HepG2 (cell line): ENCODE results near the gene TFB1M. TPM values are rescaled to one million over a fixed set of nuclear protein-coding genes. Genes with fewer than 3 reads are reported as not detected.

Experiments used
- ARNT2 ChIP-seq: sonication (generic); formaldehyde crosslinking; IDR thresholded peaks from 2 replicates; pipeline ENCODE4 v1.8.0; 2022; ENCODE audit warnings: mild to moderate bottlenecking, low read depth, missing genetic modification reagents, moderate library complexity
- ARNTL ChIP-seq: sonication (generic); formaldehyde crosslinking; IDR thresholded peaks from 2 replicates; pipeline ENCODE4 v1.4.0; 2020; ENCODE audit warnings: mild to moderate bottlenecking, missing genetic modification reagents
- CBFB ChIP-seq: sonication (generic); formaldehyde crosslinking; IDR thresholded peaks from 2 replicates; pipeline ENCODE4 v1.4.0; 2020; ENCODE audit warnings: missing genetic modification reagents
- CHD4 ChIP-seq: fragments of 200-600 bp; sonication (generic); IDR thresholded peaks from 2 replicates; pipeline ENCODE4 v1.7.0; 2017; ENCODE audit warnings: mild to moderate bottlenecking, low read length, borderline replicate concordance
- DPF2 ChIP-seq: sonication (generic); formaldehyde crosslinking; IDR thresholded peaks from 2 replicates; pipeline ENCODE4 v1.4.0; 2020; ENCODE audit warnings: mild to moderate bottlenecking, low read depth, missing genetic modification reagents, borderline replicate concordance
- GATA4 ChIP-seq: sonication (generic); IDR thresholded peaks from 2 replicates; pipeline ENCODE4 v1.6.1; 2016; ENCODE audit warnings: antibody characterized with exemption, low read depth, borderline replicate concordance
- HNF4G ChIP-seq, 2 experiments: sonication (generic) in 1 of 2; formaldehyde crosslinking in 1 of 2; IDR thresholded peaks; 2 replicates each; pipeline versions ENCODE4 v1.4.0 to v1.6.1; 2011 to 2020; ENCODE audit warnings: borderline replicate concordance in 2 of 2, low read depth in 2 of 2, mild to moderate bottlenecking in 2 of 2, low read length in 1 of 2, missing genetic modification reagents in 1 of 2, moderate library complexity in 1 of 2
- IKZF4 ChIP-seq: sonication (generic); formaldehyde crosslinking; IDR thresholded peaks from 2 replicates; pipeline ENCODE4 v1.5.1; 2020; ENCODE audit warnings: borderline replicate concordance, mild to moderate bottlenecking, low read depth, missing genetic modification reagents; ENCODE audit errors: not compliant biosample characterization
- NCOA5 ChIP-seq: sonication (generic); formaldehyde crosslinking; IDR thresholded peaks from 2 replicates; pipeline ENCODE4 v1.4.0; 2020; ENCODE audit warnings: missing genetic modification reagents
- RBM22 ChIP-seq: fragments of 200-400 bp; formaldehyde crosslinking; optimal IDR thresholded peaks from 2 replicates; pipeline ENCODE3; 2017; ENCODE audit warnings: mild to moderate bottlenecking, low read length, moderate library complexity
- RFX1 ChIP-seq: fragments of 450-650 bp; IDR thresholded peaks from 2 replicates; pipeline ENCODE4 v1.6.1; 2017
- SALL1 ChIP-seq: sonication (generic); formaldehyde crosslinking; IDR thresholded peaks from 2 replicates; pipeline ENCODE4 v1.8.0; 2022; ENCODE audit warnings: mild to moderate bottlenecking, missing genetic modification reagents
- TCF7L2 ChIP-seq: IDR thresholded peaks from 2 replicates; pipeline ENCODE4 v1.6.1; 2011; ENCODE audit warnings: mild to moderate bottlenecking, low read depth, low read length, moderate library complexity
- XRCC5 ChIP-seq: fragments of 200-400 bp; formaldehyde crosslinking; optimal IDR thresholded peaks from 2 replicates; pipeline ENCODE3; 2017; ENCODE audit warnings: mild to moderate bottlenecking, low read length
- ZBTB38 ChIP-seq: sonication (generic); formaldehyde crosslinking; IDR thresholded peaks from 2 replicates; pipeline ENCODE4 v1.5.1; 2020; ENCODE audit warnings: mild to moderate bottlenecking, missing genetic modification reagents
- ZFY ChIP-seq: sonication (generic); formaldehyde crosslinking; IDR thresholded peaks from 2 replicates; pipeline ENCODE4 v1.4.0; 2020; ENCODE audit warnings: missing genetic modification reagents
- ZNF24 ChIP-seq: fragments of 450-650 bp; IDR thresholded peaks from 2 replicates; pipeline ENCODE4 v1.6.1; 2017; ENCODE audit warnings: antibody characterized with exemption, mild to moderate bottlenecking
- ZNF260 ChIP-seq: sonication (generic); formaldehyde crosslinking; IDR thresholded peaks from 2 replicates; pipeline ENCODE4 v1.4.0; 2020; ENCODE audit warnings: missing genetic modification reagents, low read depth, mild to moderate bottlenecking, borderline replicate concordance
- ZNF263 ChIP-seq: sonication (generic); formaldehyde crosslinking; IDR thresholded peaks from 2 replicates; pipeline ENCODE4 v1.4.0; 2020; ENCODE audit warnings: missing genetic modification reagents
- ZNF644 ChIP-seq: IDR thresholded peaks from 2 replicates; pipeline ENCODE4 v1.6.1; 2016; ENCODE audit warnings: low read depth
- ZSCAN25 ChIP-seq: sonication (generic); formaldehyde crosslinking; IDR thresholded peaks from 2 replicates; pipeline ENCODE4 v1.8.0; 2022; ENCODE audit warnings: mild to moderate bottlenecking, missing genetic modification reagents
- polyA plus RNA-seq, 8 experiments: library from polyadenylated mRNA; depleted of rRNA in 3 of 8; stranded (reverse) in 7 of 8; unstranded in 1 of 8; fragments of >200 nt; fragmentation: Illumina TruSeq in 4 of 8; extraction: Trizol in 4 of 8; gene quantifications; 2 replicates each; pipeline versions ENCODE4 v1.2.1 to v1.2.3, GENCODE V29; 2011 to 2016; ENCODE audit warnings: low read depth in 4 of 8, missing spikeins in 1 of 8, mixed read lengths in 1 of 8; ENCODE audit not compliant: insufficient read depth in 1 of 8
- total RNA-seq, 5 experiments: library from RNA; depleted of rRNA; stranded (reverse); fragments of >200 nt; fragmentation: Illumina TruSeq; extraction: Trizol; gene quantifications; 2 replicates each; pipeline ENCODE4 v1.2.3, GENCODE V29; 2016; ENCODE audit warnings: low read depth in 1 of 5
- TF ChIP-seq, protein P1 (sequence below): sonication (generic); formaldehyde crosslinking; IDR thresholded peaks from 2 replicates; pipeline ENCODE4 v1.5.0; 2020; ENCODE audit warnings: missing genetic modification reagents
- TF ChIP-seq, protein P2 (sequence below): sonication (generic); formaldehyde crosslinking; IDR thresholded peaks from 2 replicates; pipeline ENCODE4 v1.4.0; 2020; ENCODE audit warnings: missing genetic modification reagents
- TF ChIP-seq, protein P3 (sequence below): sonication (generic); formaldehyde crosslinking; IDR thresholded peaks from 2 replicates; pipeline ENCODE4 v1.4.0; 2020; ENCODE audit warnings: missing genetic modification reagents, borderline replicate concordance

Gene TFB1M
- total and polyA plus RNA-seq, 2 of the 13 experiments (the other 11 are each of a cell fraction or from before 2014, with no cell fraction given), result 91.4 to 122 TPM

DNA sequence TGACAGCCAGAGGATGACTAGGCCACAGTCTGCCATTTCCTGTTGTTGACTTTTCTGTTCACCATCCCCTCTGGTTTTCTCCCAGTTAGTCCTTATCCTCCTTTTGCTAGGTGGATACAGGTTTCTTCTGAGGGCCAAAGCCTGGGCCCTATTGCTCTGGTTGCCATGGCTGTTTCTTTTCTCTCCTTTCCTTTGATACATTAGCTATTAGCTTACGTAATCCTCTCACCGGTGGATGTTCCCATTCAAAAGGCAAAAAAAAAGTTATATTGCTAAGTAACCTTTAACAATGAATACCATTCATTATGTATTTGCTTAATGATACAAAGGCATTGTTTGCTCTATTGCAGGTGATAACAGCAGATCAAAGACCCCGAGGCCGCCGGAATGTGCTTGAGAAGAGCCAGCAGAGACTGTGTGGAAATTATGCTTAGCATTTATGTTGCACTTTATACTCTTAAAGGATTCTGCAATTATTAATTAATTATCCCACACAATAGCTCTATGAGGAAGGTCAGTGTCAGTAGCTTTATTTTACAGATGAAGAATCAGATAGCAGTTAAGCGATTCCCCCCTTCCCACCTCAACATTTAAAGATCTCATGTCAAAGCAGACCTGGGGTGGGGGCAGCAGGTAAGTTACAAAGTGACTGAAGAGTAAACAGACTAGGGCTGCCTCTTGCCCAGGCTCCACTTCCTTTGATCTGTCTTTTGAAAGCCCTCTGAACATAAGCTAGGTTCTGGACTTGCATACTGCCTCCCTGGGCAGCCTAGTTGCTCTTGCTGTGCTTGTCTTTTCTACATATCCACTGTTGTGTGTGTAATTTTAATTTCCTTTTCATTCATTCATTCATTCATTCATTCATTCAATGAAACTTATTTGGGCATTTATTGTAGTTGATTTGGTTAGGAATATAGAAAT lies 14.5 kb upstream of the TFB1M start (continued):
- TF ChIP-seq RBM22, result peak; percentile 99
- TF ChIP-seq HNF4G (IDR thresholded peaks at IDR 0.05; ENCODE audit: borderline replicate concordance, low read depth, low read length), result peak; percentile 58
- TF ChIP-seq HNF4G (CRISPR knock-in tag; IDR thresholded peaks at IDR 0.05; ENCODE audit: borderline replicate concordance, low read depth), result 0 out of 2 replicates have a peak, but pooled peaks have one; percentile 29
- TF ChIP-seq SALL1 (CRISPR knock-in tag), result peak; percentile 83
- TF ChIP-seq ZNF260 (CRISPR knock-in tag), result no peak
- no peak for TF ChIP-seq NCOA5 (CRISPR knock-in tag)
- TF ChIP-seq ZNF263 (CRISPR knock-in tag), result peak; percentile 9; the same call in 1 of the 2 replicates
- no peak; the same call in 1 of the 2 replicates for TF ChIP-seq CBFB (CRISPR knock-in tag)
- TF ChIP-seq, protein P1, sequence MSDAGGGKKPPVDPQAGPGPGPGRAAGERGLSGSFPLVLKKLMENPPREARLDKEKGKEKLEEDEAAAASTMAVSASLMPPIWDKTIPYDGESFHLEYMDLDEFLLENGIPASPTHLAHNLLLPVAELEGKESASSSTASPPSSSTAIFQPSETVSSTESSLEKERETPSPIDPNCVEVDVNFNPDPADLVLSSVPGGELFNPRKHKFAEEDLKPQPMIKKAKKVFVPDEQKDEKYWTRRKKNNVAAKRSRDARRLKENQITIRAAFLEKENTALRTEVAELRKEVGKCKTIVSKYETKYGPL (CRISPR knock-in tag), result peak; percentile 92
- 0 out of 2 replicates have a peak, but pooled peaks have one; percentile 19 for TF ChIP-seq CHD4
- peak; percentile 97 for TF ChIP-seq ZNF24
- TF ChIP-seq ZFY (CRISPR knock-in tag), result peak; percentile 89
- peak; percentile 62 for TF ChIP-seq ARNTL (CRISPR knock-in tag)
- TF ChIP-seq GATA4, result peak; percentile 99
- peak; percentile 83; the same call in 1 of the 2 replicates for TF ChIP-seq ZBTB38 (CRISPR knock-in tag)
- TF ChIP-seq DPF2 (CRISPR knock-in tag), result peak; percentile 78; the same call in 1 of the 2 replicates
- TF ChIP-seq, protein P2, sequence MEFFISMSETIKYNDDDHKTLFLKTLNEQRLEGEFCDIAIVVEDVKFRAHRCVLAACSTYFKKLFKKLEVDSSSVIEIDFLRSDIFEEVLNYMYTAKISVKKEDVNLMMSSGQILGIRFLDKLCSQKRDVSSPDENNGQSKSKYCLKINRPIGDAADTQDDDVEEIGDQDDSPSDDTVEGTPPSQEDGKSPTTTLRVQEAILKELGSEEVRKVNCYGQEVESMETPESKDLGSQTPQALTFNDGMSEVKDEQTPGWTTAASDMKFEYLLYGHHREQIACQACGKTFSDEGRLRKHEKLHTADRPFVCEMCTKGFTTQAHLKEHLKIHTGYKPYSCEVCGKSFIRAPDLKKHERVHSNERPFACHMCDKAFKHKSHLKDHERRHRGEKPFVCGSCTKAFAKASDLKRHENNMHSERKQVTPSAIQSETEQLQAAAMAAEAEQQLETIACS (CRISPR knock-in tag), result no peak
- TF ChIP-seq ZSCAN25 (CRISPR knock-in tag), result no peak
- peak; percentile 84 for TF ChIP-seq IKZF4 (CRISPR knock-in tag)
- 0 out of 2 replicates have a peak, but pooled peaks have one; percentile 48 for TF ChIP-seq ARNT2
- TF ChIP-seq RFX1, result peak; percentile 85
- TF ChIP-seq, protein P3, sequence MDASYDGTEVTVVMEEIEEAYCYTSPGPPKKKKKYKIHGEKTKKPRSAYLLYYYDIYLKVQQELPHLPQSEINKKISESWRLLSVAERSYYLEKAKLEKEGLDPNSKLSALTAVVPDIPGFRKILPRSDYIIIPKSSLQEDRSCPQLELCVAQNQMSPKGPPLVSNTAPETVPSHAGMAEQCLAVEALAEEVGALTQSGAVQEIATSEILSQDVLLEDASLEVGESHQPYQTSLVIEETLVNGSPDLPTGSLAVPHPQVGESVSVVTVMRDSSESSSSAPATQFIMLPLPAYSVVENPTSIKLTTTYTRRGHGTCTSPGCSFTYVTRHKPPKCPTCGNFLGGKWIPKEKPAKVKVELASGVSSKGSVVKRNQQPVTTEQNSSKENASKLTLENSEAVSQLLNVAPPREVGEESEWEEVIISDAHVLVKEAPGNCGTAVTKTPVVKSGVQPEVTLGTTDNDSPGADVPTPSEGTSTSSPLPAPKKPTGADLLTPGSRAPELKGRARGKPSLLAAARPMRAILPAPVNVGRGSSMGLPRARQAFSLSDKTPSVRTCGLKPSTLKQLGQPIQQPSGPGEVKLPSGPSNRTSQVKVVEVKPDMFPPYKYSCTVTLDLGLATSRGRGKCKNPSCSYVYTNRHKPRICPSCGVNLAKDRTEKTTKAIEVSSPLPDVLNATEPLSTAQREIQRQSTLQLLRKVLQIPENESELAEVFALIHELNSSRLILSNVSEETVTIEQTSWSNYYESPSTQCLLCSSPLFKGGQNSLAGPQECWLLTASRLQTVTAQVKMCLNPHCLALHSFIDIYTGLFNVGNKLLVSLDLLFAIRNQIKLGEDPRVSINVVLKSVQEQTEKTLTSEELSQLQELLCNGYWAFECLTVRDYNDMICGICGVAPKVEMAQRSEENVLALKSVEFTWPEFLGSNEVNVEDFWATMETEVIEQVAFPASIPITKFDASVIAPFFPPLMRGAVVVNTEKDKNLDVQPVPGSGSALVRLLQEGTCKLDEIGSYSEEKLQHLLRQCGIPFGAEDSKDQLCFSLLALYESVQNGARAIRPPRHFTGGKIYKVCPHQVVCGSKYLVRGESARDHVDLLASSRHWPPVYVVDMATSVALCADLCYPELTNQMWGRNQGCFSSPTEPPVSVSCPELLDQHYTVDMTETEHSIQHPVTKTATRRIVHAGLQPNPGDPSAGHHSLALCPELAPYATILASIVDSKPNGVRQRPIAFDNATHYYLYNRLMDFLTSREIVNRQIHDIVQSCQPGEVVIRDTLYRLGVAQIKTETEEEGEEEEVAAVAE (CRISPR knock-in tag), result peak; percentile 88
- peak; percentile 63 for TF ChIP-seq XRCC5
- peak; percentile 100 for TF ChIP-seq TCF7L2
- TF ChIP-seq ZNF644 (CRISPR knock-in tag), result peak; percentile 69
